ENCODE measurements around the gene FBXL2. TPM values are rescaled to one million over a fixed set of nuclear protein-coding genes. Genes with fewer than 3 reads are reported as not detected.

Gene FBXL2
- total and polyA plus RNA-seq, 7 donors: 1.2 to 17.2 (median 10.3) TPM; not detected in 2

- DNase-seq: no peak
- Histone ChIP-seq H3K9me3 (no peaks in the 10 kb centered on the region), H3K27me3 (no peaks in the 10 kb centered on the region), H3K36me3 (no peaks in the 10 kb centered on the region), H3K27ac (no peak overlapping the region), H3K4me1 (peaks cover 0 to 13% (median 8%) of the 10 kb centered on the region in 4 donors), H3K4me3 (no peak overlapping the region)
- intact Hi-C loops (cut with DNase I): no loop called here
- 9 to 49% methylated on average over 1 of the region's 1 CpG for WGBS, 2 donors
- TF ChIP-seq POLR2A (IDR thresholded peaks at IDR 0.05) (no peak), EP300 (IDR thresholded peaks at IDR 0.05) (no peak), CTCF (IDR thresholded peaks at IDR 0.05) (no peak), POLR2AphosphoS5 (IDR thresholded peaks at IDR 0.05) (no peak)
Measured at GRCh38 chr3:33360136-33360825, 83.0 kb downstream of the FBXL2 start.

- Histone ChIP-seq H3K4me1 (peaks cover 0 to 10% (median 6%) of the 10 kb centered on the region in 4 donors), H3K9me3 (no peaks in the 10 kb centered on the region), H3K27ac (no peak overlapping the region), H3K36me3 (no peaks in the 10 kb centered on the region), H3K4me3 (no peak overlapping the region), H3K27me3 (no peaks in the 10 kb centered on the region)
- intact Hi-C loops (cut with DNase I): no loop called here
- TF ChIP-seq EP300 (IDR thresholded peaks at IDR 0.05) (no peak), CTCF (IDR thresholded peaks at IDR 0.05) (no peak), POLR2AphosphoS5 (IDR thresholded peaks at IDR 0.05) (no peak), POLR2A (IDR thresholded peaks at IDR 0.05) (no peak)
- no peak for DNase-seq
- 82 to 89% methylated on average over 3 of the region's 3 CpGs for WGBS, 2 donors
Measured at GRCh38 chr3:33363113-33363800, 86.0 kb downstream of the FBXL2 start.

GRCh38 chr3:33364060-33364459 lies 86.8 kb downstream of the FBXL2 start:
- peaks cover 0 to 6% (median 4%) of the 10 kb centered on the region in 4 donors for H3K4me1 ChIP-seq
- no peaks in the 10 kb centered on the region for H3K36me3 ChIP-seq
- no peak for DNase-seq
- H3K4me3 ChIP-seq: no peak overlapping the region
- intact Hi-C loops (cut with DNase I): no loop called here
- no peaks in the 10 kb centered on the region for H3K27me3 ChIP-seq
- no peaks in the 10 kb centered on the region for H3K9me3 ChIP-seq
- no peak for TF ChIP-seq POLR2AphosphoS5 (IDR thresholded peaks at IDR 0.05)
- no peak for TF ChIP-seq POLR2A (IDR thresholded peaks at IDR 0.05)
- TF ChIP-seq EP300 (IDR thresholded peaks at IDR 0.05): no peak
- TF ChIP-seq CTCF (IDR thresholded peaks at IDR 0.05): no peak
- no peak overlapping the region for H3K27ac ChIP-seq

- no peak overlapping the region for H3K4me3 ChIP-seq
- intact Hi-C loops (cut with DNase I): no loop called here
- no peak for DNase-seq
- no peaks in the 10 kb centered on the region for H3K36me3 ChIP-seq
- WGBS, 2 donors: 85 to 86% methylated on average over 10 of the region's 10 CpGs
- no peak for TF ChIP-seq POLR2AphosphoS5 (IDR thresholded peaks at IDR 0.05)
- no peak for TF ChIP-seq POLR2A (IDR thresholded peaks at IDR 0.05)
- no peak for TF ChIP-seq EP300 (IDR thresholded peaks at IDR 0.05)
- no peak for TF ChIP-seq CTCF (IDR thresholded peaks at IDR 0.05)
- no peaks in the 10 kb centered on the region for H3K27me3 ChIP-seq
- H3K9me3 ChIP-seq: no peaks in the 10 kb centered on the region
- H3K4me1 ChIP-seq: peaks cover 0 to 6% (median 4%) of the 10 kb centered on the region in 4 donors
- no peak overlapping the region for H3K27ac ChIP-seq
Measured at GRCh38 chr3:33364531-33365128, 87.4 kb downstream of the FBXL2 start.
